Endothelial cell of umbilical vein (primary cell): ENCODE measurements around the gene TRAF3. TPM values are rescaled to one million over a fixed set of nuclear protein-coding genes. Genes with fewer than 3 reads are reported as not detected.

Experiments used
- BruUV-seq: library from RNA; stranded (reverse); fragments of 400-500 nt; replicated peaks from 2 replicates; lab custom pipeline; 2021; lab: Mats Ljungman, UMichigan
- CTCF ChIA-PET: fragments of 300-600, 350-600 bp; sonication (Branson Sonifier 250); formaldehyde crosslinking; loops from one replicate; lab custom pipeline; 2021; ENCODE audit warnings: antibody characterized with exemption, inconsistent platforms; lab: Charles Lee
- POLR2A ChIA-PET: fragments of 300-600, 350-600 bp; sonication (Branson Sonifier 250); formaldehyde crosslinking; loops from one replicate; lab custom pipeline; 2021; ENCODE audit warnings: antibody characterized with exemption, inconsistent platforms; lab: Charles Lee
- DNase-seq: peaks from one replicate; pipeline ENCODE4 v3.0.0-alpha.2; 2011; ENCODE audit warnings: low read depth, low spot score
- FAIRE-seq: peaks from 2 replicates; lab custom pipeline; 2011; peaks lifted over from hg19 to GRCh38; lab: Jason Lieb, UNC
- H2AFZ ChIP-seq: 2 replicates; pipeline ENCODE4 v1.6.0; 2012; ENCODE audit warnings: low read depth, low read length, control low read depth, inconsistent platforms
- H3K27ac ChIP-seq: 2 replicates; pipeline ENCODE4 v1.5.1; 2011; ENCODE audit warnings: low read depth, mild to moderate bottlenecking, control low read depth, low read length, moderate library complexity; ENCODE audit not compliant: insufficient read depth
- H3K27me3 ChIP-seq, 2 experiments: 2 replicates each; pipeline versions ENCODE4 v1.6.0 to v1.6.1; 2011; ENCODE audit warnings: low read length in 2 of 2, mixed read lengths in 1 of 2; ENCODE audit not compliant: control insufficient read depth in 2 of 2, insufficient read depth in 2 of 2
- H3K36me3 ChIP-seq, 2 experiments: 2 replicates in 1 of 2; 3 replicates in 1 of 2; pipeline ENCODE4 v1.5.1; 2011; ENCODE audit warnings: low read length in 2 of 2, mild to moderate bottlenecking in 1 of 2, moderate library complexity in 1 of 2; ENCODE audit not compliant: control insufficient read depth in 2 of 2, insufficient read depth in 2 of 2; ENCODE audit errors: extremely low read depth in 1 of 2
- H3K4me1 ChIP-seq: 3 replicates; pipeline ENCODE4 v1.5.1; 2011; ENCODE audit warnings: mild to moderate bottlenecking, low read length; ENCODE audit not compliant: control insufficient read depth, insufficient read depth; ENCODE audit errors: extremely low read depth
- H3K4me2 ChIP-seq: 2 replicates; pipeline ENCODE4 v1.6.1; 2011; ENCODE audit warnings: low read length, control low read depth, mixed read lengths; ENCODE audit not compliant: insufficient read depth
- H3K4me3 ChIP-seq, 3 experiments: fragments of 200-600 bp in 1 of 3; sonication (generic), shearing (Covaris generic) in 1 of 3; replicated peaks in 1 of 3; 2 replicates each; pipeline ENCODE4 v1.5.1; 2011 to 2016; ENCODE audit warnings: control low read depth in 3 of 3, low read length in 3 of 3, mild to moderate bottlenecking in 2 of 3, inconsistent platforms in 1 of 3, low read depth in 1 of 3, moderate library complexity in 1 of 3; ENCODE audit not compliant: insufficient read depth in 1 of 3
- H3K79me2 ChIP-seq: 2 replicates; pipeline ENCODE4 v1.6.0; 2012; ENCODE audit warnings: low read length, inconsistent platforms; ENCODE audit not compliant: control insufficient read depth, insufficient read depth
- H3K9ac ChIP-seq: replicated peaks from 2 replicates; pipeline ENCODE3; 2011; ENCODE audit warnings: low read length, control low read depth; ENCODE audit not compliant: insufficient read depth; ENCODE audit errors: extremely low read depth
- H3K9me1 ChIP-seq: replicated peaks from 3 replicates; pipeline ENCODE4 v1.6.0; 2011; ENCODE audit warnings: mild to moderate bottlenecking, low read length; ENCODE audit not compliant: control insufficient read depth, insufficient read depth; ENCODE audit errors: extremely low read depth
- H3K9me3 ChIP-seq: replicated peaks from 2 replicates; pipeline ENCODE4 v1.5.1; 2012; ENCODE audit warnings: low read length, inconsistent platforms; ENCODE audit not compliant: control insufficient read depth, insufficient read depth
- H4K20me1 ChIP-seq: replicated peaks from 2 replicates; pipeline ENCODE3; 2011; ENCODE audit warnings: mild to moderate bottlenecking, low read length; ENCODE audit not compliant: control insufficient read depth, insufficient read depth; ENCODE audit errors: extremely low read depth
- CTCF ChIP-seq, 2 donors: IDR thresholded peaks; 1 replicate in 1 of 2; 2 replicates in 1 of 2; pipeline ENCODE4 v1.5.1; 2011; ENCODE audit warnings: low read length in 2 of 2, mild to moderate bottlenecking in 2 of 2, moderate library complexity in 2 of 2, control low read depth in 1 of 2, inconsistent platforms in 1 of 2, low read depth in 1 of 2; ENCODE audit not compliant: insufficient read depth in 1 of 2; ENCODE audit errors: extremely low read depth in 1 of 2
- EZH2 ChIP-seq: IDR thresholded peaks from 2 replicates; pipeline ENCODE4 v1.6.1; 2012; ENCODE audit warnings: borderline replicate concordance, low read depth, mild to moderate bottlenecking, moderate library complexity, low read length, inconsistent platforms; ENCODE audit not compliant: severe bottlenecking
- FOS ChIP-seq: IDR thresholded peaks from 2 replicates; pipeline ENCODE4 v1.6.1; 2011; ENCODE audit warnings: mild to moderate bottlenecking, low read length, moderate library complexity, borderline replicate concordance; ENCODE audit not compliant: insufficient read depth
- GATA2 ChIP-seq: IDR thresholded peaks from 2 replicates; pipeline ENCODE4 v1.7.0; 2011; ENCODE audit warnings: low read depth, mild to moderate bottlenecking, moderate library complexity, mixed read lengths, low read length; ENCODE audit not compliant: insufficient read length, insufficient read depth
- JUN ChIP-seq: IDR thresholded peaks from 2 replicates; pipeline ENCODE4 v1.6.1; 2011; ENCODE audit warnings: borderline replicate concordance, low read depth; ENCODE audit not compliant: insufficient read length, insufficient read depth
- MAX ChIP-seq: IDR thresholded peaks from 2 replicates; pipeline ENCODE4 v1.6.1; 2011; ENCODE audit not compliant: insufficient read depth, insufficient read length
- MYC ChIP-seq: IDR thresholded peaks from one replicate; pipeline ENCODE4 v1.6.1; 2011; ENCODE audit warnings: mild to moderate bottlenecking, low read depth, low read length
- POLR2A ChIP-seq: IDR thresholded peaks from 2 replicates; pipeline ENCODE4 v1.6.1; 2012; ENCODE audit warnings: low read depth, mild to moderate bottlenecking, control low read depth, low read length
- POLR2AphosphoS5 ChIP-seq: IDR thresholded peaks from 2 replicates; pipeline ENCODE4 v1.6.1; 2012; ENCODE audit warnings: low read depth, mild to moderate bottlenecking, control low read depth, low read length, moderate library complexity; ENCODE audit not compliant: insufficient read depth
- dilution Hi-C: fragments of 300-500 bp; cut with MboI; formaldehyde crosslinking; loops from one replicate; pipeline ENCODE4 v1.15.0; 2019; ENCODE audit warnings: low sequenced_read_pairs; ENCODE audit not compliant: extremely low pct_ligation_motif_present
- intact Hi-C: fragments of 100-400 bp; cut with micrococcal nuclease; formaldehyde crosslinking; loops from one replicate; pipeline ENCODE4 v1.10.0; 2022
- polyA plus RNA-seq, 4 experiments: library from polyadenylated mRNA; depleted of rRNA in 3 of 4; stranded (reverse) in 3 of 4; unstranded in 1 of 4; fragments of >200 nt; gene quantifications; 2 replicates each; pipeline versions ENCODE4 v1.2.1 to v1.2.3, GENCODE V29; 2011 to 2012; ENCODE audit warnings: missing spikeins in 1 of 4
- total RNA-seq: library from RNA; stranded (reverse); gene quantifications from 2 replicates; pipeline ENCODE4 v1.2.3, GENCODE V29; 2021

The TRAF3 gene
- total and polyA plus RNA-seq, 2 donors (not counting 3 experiments of a cell fraction or from before 2014, with no cell fraction given) = 14.4 to 27.6 TPM

- H3K27ac ChIP-seq = no peak overlapping the region
- no peak for FAIRE-seq
- CTCF ChIA-PET = no interaction called here
Observed at GRCh38 chr14:102750376-102750775, 26.9 kb upstream of the TRAF3 start.

More at GRCh38 chr14:102750376-102750775, 26.9 kb upstream of the TRAF3 start:
- Histone ChIP-seq H3K4me3 (no peak overlapping the region), H2AFZ (no peak overlapping the region), H3K4me2 (no peak overlapping the region), H3K27me3 (no peaks in the 10 kb centered on the region), H3K4me1 (no peaks in the 10 kb centered on the region), H3K79me2 (no peaks in the 10 kb centered on the region), H3K36me3 (peaks cover 0 to 2% of the 10 kb centered on the region in 2 experiments), H3K9ac (no peak overlapping the region), H3K9me3 (no peaks in the 10 kb centered on the region), H3K9me1 (no peaks in the 10 kb centered on the region), H4K20me1 (no peaks in the 10 kb centered on the region)
- DNase-seq = no peak
- TF ChIP-seq GATA2 (no peak), FOS (no peak), EZH2 (no peak), JUN (no peak), CTCF (IDR thresholded peaks at IDR 0.05; ENCODE audit: extremely low read depth in 1 of 2, insufficient read depth in 1 of 2, low read depth in 1 of 2, low read length in 2 of 2) (no peak), MAX (no peak), POLR2AphosphoS5 (no peak), MYC (no peak), POLR2A (no peak)
- POLR2A ChIA-PET = no interaction called here
- intact Hi-C loops = no loop called here
- dilution Hi-C loops = no loop called here
- no TSS peak for BruUV-seq
